Stimulated activated CD8-positive, alpha-beta memory T cell treated with anti-CD3 and anti-CD28 coated beads, Interleukin-4, amount 100 ng/mL, for 24 hours (primary cell): ENCODE measurements around the gene ABCG8.

Experiments
- DNase-seq: peaks from one replicate; pipeline ENCODE4 v3.0.0-alpha.2; 2020; ENCODE audit warnings: low read depth

The ABCG8 gene

GRCh38 chr2:43838560-43839267 is at the start of gene ABCG8, which contains the start of gene ABCG5:
Gene ABCG8 (plus strand): TSS chr2:43838971. CDS start chr2:43839054, 83 bp downstream.
Gene ABCG5 (minus strand): TSS chr2:43838839. CDS start chr2:43838679, 160 bp downstream.
- DNase-seq = no peak

GRCh38 chr2:43790147-43790546 is 48.6 kb upstream of the ABCG8 start:
- DNase-seq = no peak

- DNase-seq = no peak
Measured at GRCh38 chr2:43791035-43791765, 47.6 kb upstream of the ABCG8 start.

- no peak for DNase-seq
Measured at GRCh38 chr2:43792653-43793052, 46.1 kb upstream of the ABCG8 start.

- DNase-seq = no peak
Measured at GRCh38 chr2:43794956-43795355, 43.8 kb upstream of the ABCG8 start.

GRCh38 chr2:43796206-43796605 is 42.6 kb upstream of the ABCG8 start:
- DNase-seq = no peak

GRCh38 chr2:43798300-43798699 is 40.5 kb upstream of the ABCG8 start:
- no peak for DNase-seq

GRCh38 chr2:43800894-43801293 is 37.9 kb upstream of the ABCG8 start:
- no peak for DNase-seq

- DNase-seq = no peak
Measured at GRCh38 chr2:43802135-43802534, 36.6 kb upstream of the ABCG8 start.

GRCh38 chr2:43803113-43803512 is 35.7 kb upstream of the ABCG8 start:
- no peak for DNase-seq

GRCh38 chr2:43806719-43807031 is 32.1 kb upstream of the ABCG8 start:
- no peak for DNase-seq

- no peak for DNase-seq
Measured at GRCh38 chr2:43810452-43810851, 28.3 kb upstream of the ABCG8 start.

GRCh38 chr2:43810888-43811287 is 27.9 kb upstream of the ABCG8 start:
- no peak for DNase-seq

GRCh38 chr2:43812006-43812405 is 26.8 kb upstream of the ABCG8 start:
- DNase-seq = no peak

GRCh38 chr2:43812947-43813346 is 25.8 kb upstream of the ABCG8 start:
- DNase-seq = no peak

GRCh38 chr2:43814711-43815110 is 24.1 kb upstream of the ABCG8 start:
- DNase-seq = no peak

- no peak for DNase-seq
Measured at GRCh38 chr2:43818761-43819160, 20.0 kb upstream of the ABCG8 start.

- DNase-seq = no peak
Measured at GRCh38 chr2:43819491-43820163, 19.1 kb upstream of the ABCG8 start.

- no peak for DNase-seq
Measured at GRCh38 chr2:43822839-43823238, 15.9 kb upstream of the ABCG8 start.

- DNase-seq = no peak
Measured at GRCh38 chr2:43823751-43824150, 15.0 kb upstream of the ABCG8 start.

- DNase-seq = no peak
Measured at GRCh38 chr2:43824512-43824911, 14.3 kb upstream of the ABCG8 start.

GRCh38 chr2:43824951-43825493 is 13.7 kb upstream of the ABCG8 start:
- no peak for DNase-seq

GRCh38 chr2:43825841-43826240 is 12.9 kb upstream of the ABCG8 start:
- no peak for DNase-seq
